OCI-LY3 (cell line): ENCODE measurements around the gene MAP3K5.

Experiments used
- CTCF ChIP-seq: fragments of 200-600, 300-600 bp; sonication (generic); IDR thresholded peaks from 2 replicates; pipeline ENCODE4 v1.5.1; 2014; ENCODE audit warnings: antibody characterized with exemption, low read length, low read depth
- EZH2phosphoT487 ChIP-seq: fragments of 200-600 bp; shearing (Covaris generic); IDR thresholded peaks from 2 replicates; pipeline ENCODE4 v1.6.1; 2018; ENCODE audit warnings: antibody characterized with exemption, mixed run types, low read depth

DNA sequence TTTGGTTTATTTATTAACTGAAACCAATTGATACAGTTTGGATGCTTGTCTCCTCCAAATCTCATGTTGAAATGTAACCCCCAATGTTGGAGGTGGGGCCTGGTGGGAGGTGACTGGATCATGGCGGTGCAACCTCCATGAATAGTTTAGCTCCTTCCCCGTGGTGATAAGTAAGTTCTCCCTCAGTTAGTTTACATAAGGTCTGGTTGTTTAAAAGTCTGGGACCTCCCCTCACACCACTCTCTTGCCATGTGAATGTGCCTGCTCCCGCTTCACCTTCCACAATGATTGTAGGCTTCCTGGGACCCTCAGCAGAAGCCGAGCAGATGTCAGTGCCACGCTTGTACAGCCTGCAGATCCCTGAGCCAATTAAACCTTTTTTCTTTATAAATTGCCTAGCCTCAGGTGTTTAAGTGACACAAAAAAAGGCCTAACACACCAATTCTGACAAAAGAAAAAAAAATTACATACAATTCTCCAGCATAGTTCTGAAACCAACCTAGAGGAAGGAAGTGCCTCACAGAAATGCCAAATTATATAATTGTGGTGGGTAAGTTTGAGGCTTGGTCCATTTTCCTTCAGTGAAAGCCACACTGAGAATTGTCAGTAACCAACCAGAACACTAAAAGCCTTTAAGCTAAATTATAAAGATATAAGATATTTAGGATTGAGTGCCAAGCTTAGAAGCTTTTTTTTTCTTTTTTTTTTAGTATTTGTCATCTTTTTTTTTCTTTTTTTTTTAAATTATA, 257.1 kb downstream of the MAP3K5 start:
- TF ChIP-seq CTCF (no peak), EZH2phosphoT487 (no peak)
